Neutrophil (primary cell): Measurements from ENCODE around the gene C10orf95.

Experiments used
- H3K27ac ChIP-seq: fragments of 200-600 bp; sonication (generic); 2 replicates; pipeline ENCODE4 v1.5.1; 2016; ENCODE audit warnings: mild to moderate bottlenecking, moderate library complexity
- H3K27me3 ChIP-seq: fragments of 200-600 bp; sonication (generic); 2 replicates; pipeline ENCODE4 v1.6.0; 2016; ENCODE audit warnings: mild to moderate bottlenecking
- H3K36me3 ChIP-seq: fragments of 200-600 bp; sonication (generic); 2 replicates; pipeline ENCODE4 v1.5.1; 2017
- H3K4me1 ChIP-seq, 2 experiments: fragments of 200-600 bp in 1 of 2; sonication (generic) in 1 of 2; 1 replicate in 1 of 2; 2 replicates in 1 of 2; pipeline versions ENCODE4 v1.5.1 to v1.6.1; 2013 to 2016; ENCODE audit warnings: low read depth in 1 of 2, low read length in 1 of 2, mild to moderate bottlenecking in 1 of 2, moderate library complexity in 1 of 2; ENCODE audit not compliant: control insufficient read depth in 1 of 2, insufficient read depth in 1 of 2
- H3K4me3 ChIP-seq, 2 experiments: fragments of 200-600 bp in 1 of 2; sonication (generic) in 1 of 2; 1 replicate in 1 of 2; 2 replicates in 1 of 2; pipeline ENCODE4 v1.5.1; 2013 to 2016; ENCODE audit warnings: low read depth in 1 of 2, low read length in 1 of 2, mild to moderate bottlenecking in 1 of 2, moderate library complexity in 1 of 2
- H3K9me3 ChIP-seq: fragments of 200-600 bp; sonication (generic); 2 replicates; pipeline ENCODE4 v1.5.1; 2016
- TF ChIP-seq, protein P1 (sequence below): fragments of 200-600 bp; sonication (generic); IDR thresholded peaks from 2 replicates; pipeline ENCODE4 v1.5.1; 2016; ENCODE audit warnings: antibody characterized with exemption

Gene C10orf95

DNA sequence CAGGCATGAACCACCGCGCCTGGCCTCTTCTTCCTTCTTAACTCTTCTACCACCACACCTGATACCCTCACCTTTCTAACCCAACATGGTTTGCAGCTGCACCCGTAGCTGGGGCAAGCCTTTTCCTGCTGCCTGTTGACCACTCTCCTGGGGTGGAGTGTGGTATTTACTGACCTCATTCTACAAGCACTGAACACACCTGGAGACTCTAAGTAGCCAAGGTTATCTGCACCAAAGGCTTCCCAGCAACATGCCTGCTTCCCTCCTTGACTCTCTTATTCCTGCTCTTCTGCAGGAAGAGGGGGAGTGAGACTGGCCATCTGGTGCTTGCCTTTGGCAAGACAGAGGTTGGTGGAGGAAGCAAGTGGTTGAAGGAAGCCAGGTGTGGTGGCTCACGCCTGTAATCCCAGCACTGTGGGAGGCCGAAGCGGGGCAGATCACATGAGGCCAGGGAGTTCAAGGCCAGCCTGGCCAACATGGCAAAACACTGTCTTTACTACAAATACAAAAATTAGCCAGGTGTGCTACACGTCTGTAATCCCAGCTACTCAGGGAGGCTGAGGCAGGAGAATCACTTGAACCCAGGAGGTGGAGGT is 41.1 kb upstream of the C10orf95 start:
- Histone ChIP-seq H3K9me3 (no peaks in the 10 kb centered on the region), H3K36me3 (peaks cover 38% of the 10 kb centered on the region), H3K4me1 (no peaks in the 10 kb centered on the region), H3K27me3 (no peaks in the 10 kb centered on the region), H3K27ac (no peak overlapping the region), H3K4me3 (no peak overlapping the region)
- TF ChIP-seq, protein P1, sequence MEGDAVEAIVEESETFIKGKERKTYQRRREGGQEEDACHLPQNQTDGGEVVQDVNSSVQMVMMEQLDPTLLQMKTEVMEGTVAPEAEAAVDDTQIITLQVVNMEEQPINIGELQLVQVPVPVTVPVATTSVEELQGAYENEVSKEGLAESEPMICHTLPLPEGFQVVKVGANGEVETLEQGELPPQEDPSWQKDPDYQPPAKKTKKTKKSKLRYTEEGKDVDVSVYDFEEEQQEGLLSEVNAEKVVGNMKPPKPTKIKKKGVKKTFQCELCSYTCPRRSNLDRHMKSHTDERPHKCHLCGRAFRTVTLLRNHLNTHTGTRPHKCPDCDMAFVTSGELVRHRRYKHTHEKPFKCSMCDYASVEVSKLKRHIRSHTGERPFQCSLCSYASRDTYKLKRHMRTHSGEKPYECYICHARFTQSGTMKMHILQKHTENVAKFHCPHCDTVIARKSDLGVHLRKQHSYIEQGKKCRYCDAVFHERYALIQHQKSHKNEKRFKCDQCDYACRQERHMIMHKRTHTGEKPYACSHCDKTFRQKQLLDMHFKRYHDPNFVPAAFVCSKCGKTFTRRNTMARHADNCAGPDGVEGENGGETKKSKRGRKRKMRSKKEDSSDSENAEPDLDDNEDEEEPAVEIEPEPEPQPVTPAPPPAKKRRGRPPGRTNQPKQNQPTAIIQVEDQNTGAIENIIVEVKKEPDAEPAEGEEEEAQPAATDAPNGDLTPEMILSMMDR, result no peak

DNA sequence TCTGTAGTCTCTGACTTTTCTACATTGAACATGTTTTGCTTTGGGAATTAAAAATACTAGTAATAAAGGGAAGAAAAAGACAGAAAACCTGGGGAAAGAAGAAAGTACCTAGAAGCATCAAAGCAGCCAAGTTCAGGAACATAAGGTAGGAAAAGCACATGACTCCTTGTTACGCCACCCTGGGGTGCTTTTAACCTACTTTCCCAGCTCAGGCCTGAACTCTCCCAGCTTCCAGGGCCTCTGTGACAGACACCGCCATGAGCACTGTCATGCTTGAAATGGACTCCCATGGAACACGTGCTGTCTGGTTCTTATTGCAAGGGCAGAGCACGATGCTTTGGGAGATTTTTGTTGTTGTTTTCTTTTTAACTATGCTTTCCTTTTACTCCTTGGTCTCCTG is 39.8 kb upstream of the C10orf95 start:
- no peak overlapping the region for H3K27ac ChIP-seq
- TF ChIP-seq, protein P1, result no peak
- no peaks in the 10 kb centered on the region for H3K4me1 ChIP-seq
- no peak overlapping the region for H3K4me3 ChIP-seq
- H3K27me3 ChIP-seq, result no peaks in the 10 kb centered on the region
- H3K36me3 ChIP-seq, result peaks cover 51% of the 10 kb centered on the region
- H3K9me3 ChIP-seq, result no peaks in the 10 kb centered on the region

DNA sequence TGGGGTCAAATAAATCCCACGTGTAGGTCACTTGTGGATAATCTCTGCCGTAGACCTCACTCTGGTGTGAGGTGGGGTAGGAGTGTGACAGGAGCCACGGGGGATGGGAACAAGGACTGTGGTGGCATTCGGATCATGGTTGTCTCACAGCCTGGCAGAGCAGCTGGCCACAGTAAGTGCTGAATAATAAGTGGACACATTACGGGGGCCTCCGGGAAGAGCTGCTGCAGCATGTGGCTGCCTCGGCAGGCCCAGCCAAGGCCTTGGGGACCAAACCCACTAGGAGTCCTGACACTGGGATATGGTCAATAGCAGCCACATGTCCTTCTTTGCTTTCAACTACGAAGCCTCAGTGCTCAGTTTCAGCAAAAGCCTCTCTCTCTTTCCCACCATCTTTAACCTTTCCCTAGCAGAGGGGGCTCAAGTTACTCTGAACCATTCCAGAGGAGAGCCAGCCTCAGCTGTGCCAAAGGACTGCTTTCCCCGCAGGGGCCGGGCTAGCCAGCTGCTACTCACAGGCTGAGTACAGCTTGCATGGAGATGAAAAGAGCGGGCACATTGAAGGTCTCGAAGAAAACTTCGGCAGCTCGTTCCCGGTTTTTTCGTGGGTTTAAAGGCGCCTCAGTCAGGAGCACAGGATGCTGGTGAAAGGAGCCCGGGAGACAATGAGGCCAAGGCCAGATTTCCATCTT is 33.9 kb upstream of the C10orf95 start:
- H3K27ac ChIP-seq, result no peak overlapping the region
- peaks cover 98% of the 10 kb centered on the region for H3K36me3 ChIP-seq
- no peaks in the 10 kb centered on the region for H3K27me3 ChIP-seq
- H3K4me1 ChIP-seq, result no peaks in the 10 kb centered on the region
- H3K4me3 ChIP-seq, result no peak overlapping the region
- TF ChIP-seq, protein P1, result no peak
- no peaks in the 10 kb centered on the region for H3K9me3 ChIP-seq

DNA sequence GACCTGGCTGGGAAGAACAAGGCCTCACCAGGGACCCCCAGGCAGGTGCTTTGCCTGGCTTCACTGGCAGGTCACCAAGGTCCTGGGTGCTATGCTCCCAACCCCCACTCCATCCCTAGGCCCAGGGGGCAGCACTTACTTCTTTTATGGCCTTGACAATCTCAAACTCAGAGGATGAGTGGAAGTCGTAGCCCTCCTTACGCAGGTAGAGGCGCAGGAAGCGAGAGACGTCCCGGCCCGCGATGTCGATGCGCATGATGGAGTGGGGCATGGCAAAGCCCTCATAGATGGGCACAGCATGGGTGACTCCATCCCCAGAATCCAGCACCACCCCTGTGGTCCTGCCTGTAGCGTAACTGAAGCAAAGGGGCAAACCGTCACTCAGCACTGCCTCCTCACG is 32.7 kb upstream of the C10orf95 start:
- Histone ChIP-seq H3K4me3 (no peak overlapping the region), H3K36me3 (peaks cover 100% of the 10 kb centered on the region), H3K9me3 (no peaks in the 10 kb centered on the region), H3K4me1 (peaks cover 0 to 3% of the 10 kb centered on the region in 2 experiments), H3K27me3 (no peaks in the 10 kb centered on the region), H3K27ac (no peak overlapping the region)
- TF ChIP-seq, protein P1, result no peak

DNA sequence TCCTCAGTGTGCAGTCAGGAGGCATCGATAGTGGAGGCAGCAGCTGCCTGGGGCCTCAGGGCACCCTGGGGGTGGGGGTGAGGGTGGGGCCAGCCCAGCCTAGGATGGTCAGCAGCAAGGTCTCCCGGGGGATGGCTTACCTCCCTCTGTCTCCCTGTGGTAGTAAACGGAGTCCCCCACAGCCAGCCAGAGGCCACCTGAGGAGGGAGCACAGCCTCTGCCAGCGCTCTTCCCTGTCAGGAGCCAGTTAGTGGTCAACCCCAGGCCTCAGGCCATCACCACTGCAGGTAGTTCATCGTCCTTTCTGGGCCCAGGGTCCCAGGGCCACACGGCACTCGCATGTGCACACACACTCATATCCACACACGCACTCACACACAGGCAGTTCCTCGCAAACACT is 29.1 kb upstream of the C10orf95 start:
- TF ChIP-seq, protein P1, result no peak
- Histone ChIP-seq H3K4me1 (peaks cover 4 to 7% of the 10 kb centered on the region in 2 experiments), H3K36me3 (peaks cover 80% of the 10 kb centered on the region), H3K27ac (peak overlapping the region; percentile 59), H3K27me3 (no peaks in the 10 kb centered on the region), H3K9me3 (no peaks in the 10 kb centered on the region), H3K4me3 (no peak overlapping the region)
